Neural cell (in vitro differentiated cells): ENCODE data around the gene CEP170B. TPM values are rescaled to one million over a fixed set of nuclear protein-coding genes. Genes with fewer than 3 reads are reported as not detected.

Source experiments
- H2AFZ ChIP-seq: fragments of 200-600, 300-800 bp; sonication (generic), shearing (Covaris generic); 2 replicates; pipeline ENCODE4 v1.6.0; 2014; ENCODE audit warnings: low read depth, mild to moderate bottlenecking, antibody characterized with exemption, low read length, moderate library complexity
- H3F3A ChIP-seq: fragments of 200-600 bp; shearing (Covaris generic); 2 replicates; pipeline ENCODE4 v1.6.1; 2016; ENCODE audit warnings: mild to moderate bottlenecking, moderate library complexity, mixed read lengths, antibody characterized with exemption, low read length; ENCODE audit not compliant: insufficient read depth, poor library complexity, severe bottlenecking
- H3K27ac ChIP-seq: fragments of 200-600, 300-800 bp; sonication (generic), shearing (Covaris generic); 2 replicates; pipeline ENCODE4 v1.5.1; 2014; ENCODE audit warnings: mild to moderate bottlenecking, low read length, moderate library complexity
- H3K27me3 ChIP-seq: fragments of 300-800, 200-600 bp; sonication (generic), shearing (Covaris generic); 2 replicates; pipeline ENCODE4 v1.6.0; 2014; ENCODE audit warnings: mild to moderate bottlenecking, low read depth, low read length, moderate library complexity; ENCODE audit not compliant: insufficient read depth
- H3K36me3 ChIP-seq: fragments of 300-800, 200-600 bp; sonication (generic), shearing (Covaris generic); 2 replicates; pipeline ENCODE4 v1.5.1; 2014; ENCODE audit warnings: mild to moderate bottlenecking, antibody characterized with exemption, low read length, moderate library complexity; ENCODE audit not compliant: insufficient read depth
- H3K4me2 ChIP-seq: fragments of 300-800, 200-600 bp; sonication (generic), shearing (Covaris generic); 2 replicates; pipeline ENCODE4 v1.6.0; 2014; ENCODE audit warnings: mild to moderate bottlenecking, low read length
- H3K4me3 ChIP-seq: fragments of 300-800, 200-600 bp; sonication (generic), shearing (Covaris generic); 2 replicates; pipeline ENCODE4 v1.5.1; 2014; ENCODE audit warnings: mild to moderate bottlenecking, low read length, moderate library complexity
- H3K79me2 ChIP-seq: fragments of 200-600 bp; shearing (Covaris generic); replicated peaks from 2 replicates; pipeline ENCODE4 v1.6.0; 2014; ENCODE audit warnings: mild to moderate bottlenecking, low read length, moderate library complexity; ENCODE audit not compliant: insufficient read depth
- H3K9ac ChIP-seq: fragments of 300-800, 200-600 bp; sonication (generic), shearing (Covaris generic); 2 replicates; pipeline ENCODE4 v1.6.1; 2016; ENCODE audit warnings: mild to moderate bottlenecking, low read length, mixed read lengths
- H3K9me2 ChIP-seq: fragments of 200-600 bp; shearing (Covaris generic); 2 replicates; pipeline ENCODE4 v1.6.1; 2016; ENCODE audit warnings: mild to moderate bottlenecking, low read length, mixed read lengths; ENCODE audit not compliant: insufficient read depth
- H3K9me3 ChIP-seq: fragments of 200-600, 300-800 bp; sonication (generic), shearing (Covaris generic); 2 replicates; pipeline ENCODE4 v1.6.1; 2016; ENCODE audit warnings: mild to moderate bottlenecking, mixed run types, low read length, moderate library complexity, mixed read lengths
- H4K20me1 ChIP-seq: fragments of 200-600 bp; shearing (Covaris generic); 2 replicates; pipeline ENCODE4 v1.6.1; 2016; ENCODE audit warnings: mild to moderate bottlenecking, mixed run types; ENCODE audit not compliant: insufficient read depth
- EP300 ChIP-seq: fragments of 450-650 bp; conservative IDR thresholded peaks from 2 replicates; pipeline ENCODE4 v1.6.1; 2014; ENCODE audit warnings: antibody characterized with exemption, mild to moderate bottlenecking, moderate library complexity; ENCODE audit not compliant: poor library complexity, severe bottlenecking
- EZH2 ChIP-seq: fragments of 200-600, 300-800 bp; shearing (Covaris generic), sonication (generic); IDR thresholded peaks from 2 replicates; pipeline ENCODE4 v1.6.1; 2014; ENCODE audit warnings: antibody characterized with exemption, low read length, borderline replicate concordance, mild to moderate bottlenecking; ENCODE audit not compliant: insufficient read depth, poor library complexity, severe bottlenecking
- MXI1 ChIP-seq: fragments of 450-650 bp; conservative IDR thresholded peaks from 2 replicates; pipeline ENCODE4 v1.6.1; 2014; ENCODE audit warnings: antibody characterized with exemption, mild to moderate bottlenecking; ENCODE audit not compliant: poor library complexity, severe bottlenecking
- POLR2AphosphoS5 ChIP-seq: IDR thresholded peaks from 2 replicates; pipeline ENCODE4 v1.6.1; 2012
- RAD21 ChIP-seq: fragments of 450-650 bp; conservative IDR thresholded peaks from 2 replicates; pipeline ENCODE4 v1.6.1; 2014; ENCODE audit warnings: antibody characterized with exemption, mild to moderate bottlenecking, moderate library complexity
- SMC3 ChIP-seq: fragments of 450-650 bp; conservative IDR thresholded peaks from 2 replicates; pipeline ENCODE4 v1.6.1; 2014; ENCODE audit warnings: antibody characterized with exemption, mild to moderate bottlenecking, moderate library complexity; ENCODE audit not compliant: poor library complexity
- TAF1 ChIP-seq: IDR thresholded peaks from 2 replicates; pipeline ENCODE4 v1.6.1; 2012; ENCODE audit warnings: low read depth
- polyA plus RNA-seq: library from polyadenylated mRNA; depleted of rRNA; stranded (reverse); fragments of >200 nt; gene quantifications from 2 replicates; pipeline ENCODE4 v1.2.3, GENCODE V29; 2014
- TF ChIP-seq, protein P1 (sequence below): IDR thresholded peaks from 2 replicates; pipeline ENCODE4 v1.6.1; 2012; ENCODE audit warnings: borderline replicate concordance
- TF ChIP-seq, protein P2 (sequence below): fragments of 450-650 bp; IDR thresholded peaks from 2 replicates; pipeline ENCODE4 v1.5.1; 2014; ENCODE audit warnings: antibody characterized with exemption, mild to moderate bottlenecking, moderate library complexity; ENCODE audit not compliant: poor library complexity, severe bottlenecking

CEP170B gene
- polyA plus RNA-seq, 1 donor from 2014 or later: 11.6 TPM

DNA sequence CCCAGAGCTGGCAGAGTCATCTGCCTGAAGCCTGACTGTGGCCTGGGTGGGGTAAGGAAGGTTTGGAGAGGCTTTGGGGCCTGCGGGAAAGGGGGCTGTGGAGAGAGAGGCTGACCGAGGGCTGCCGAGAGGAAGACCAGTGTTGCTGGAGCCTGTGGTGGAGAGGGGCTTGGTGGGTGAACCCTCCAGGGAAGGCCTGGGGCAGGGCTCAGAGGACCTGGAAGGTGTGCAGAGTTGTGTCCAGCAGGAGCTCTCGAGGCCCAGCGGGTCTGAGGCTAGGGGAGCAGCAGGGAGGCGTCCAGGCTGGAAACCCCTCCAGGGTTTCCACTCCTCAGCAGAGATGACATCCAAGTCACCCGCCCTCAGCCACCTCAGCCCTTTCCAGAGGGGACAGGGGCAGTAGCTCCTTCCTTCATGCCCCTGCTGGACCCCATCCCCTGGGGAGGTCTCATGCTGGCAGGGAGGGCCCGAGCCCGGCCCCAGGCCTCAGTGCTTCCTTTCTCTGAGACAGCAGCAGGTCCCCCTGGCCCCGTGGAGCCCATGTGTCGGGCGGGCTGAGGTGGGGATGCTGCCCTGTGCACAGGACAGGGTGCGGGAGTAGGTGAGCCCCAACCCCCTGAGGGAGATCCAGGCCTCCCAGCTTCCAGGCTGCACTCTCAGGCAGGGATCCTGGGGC is 8.4 kb downstream of the CEP170B start:
- Histone ChIP-seq H3K27me3 (no peaks in the 10 kb centered on the region), H2AFZ (no peak overlapping the region), H3F3A (no peaks in the 10 kb centered on the region), H3K36me3 (peaks cover 4% of the 10 kb centered on the region), H3K9me2 (no peaks in the 10 kb centered on the region), H3K4me2 (no peak overlapping the region), H3K4me3 (no peak overlapping the region), H3K9ac (no peak overlapping the region), H3K9me3 (no peaks in the 10 kb centered on the region), H3K27ac (no peak overlapping the region), H3K79me2 (no peaks in the 10 kb centered on the region), H4K20me1 (no peaks in the 10 kb centered on the region)
- no peak for TF ChIP-seq EP300
- TF ChIP-seq MXI1: no peak
- TF ChIP-seq, protein P1, sequence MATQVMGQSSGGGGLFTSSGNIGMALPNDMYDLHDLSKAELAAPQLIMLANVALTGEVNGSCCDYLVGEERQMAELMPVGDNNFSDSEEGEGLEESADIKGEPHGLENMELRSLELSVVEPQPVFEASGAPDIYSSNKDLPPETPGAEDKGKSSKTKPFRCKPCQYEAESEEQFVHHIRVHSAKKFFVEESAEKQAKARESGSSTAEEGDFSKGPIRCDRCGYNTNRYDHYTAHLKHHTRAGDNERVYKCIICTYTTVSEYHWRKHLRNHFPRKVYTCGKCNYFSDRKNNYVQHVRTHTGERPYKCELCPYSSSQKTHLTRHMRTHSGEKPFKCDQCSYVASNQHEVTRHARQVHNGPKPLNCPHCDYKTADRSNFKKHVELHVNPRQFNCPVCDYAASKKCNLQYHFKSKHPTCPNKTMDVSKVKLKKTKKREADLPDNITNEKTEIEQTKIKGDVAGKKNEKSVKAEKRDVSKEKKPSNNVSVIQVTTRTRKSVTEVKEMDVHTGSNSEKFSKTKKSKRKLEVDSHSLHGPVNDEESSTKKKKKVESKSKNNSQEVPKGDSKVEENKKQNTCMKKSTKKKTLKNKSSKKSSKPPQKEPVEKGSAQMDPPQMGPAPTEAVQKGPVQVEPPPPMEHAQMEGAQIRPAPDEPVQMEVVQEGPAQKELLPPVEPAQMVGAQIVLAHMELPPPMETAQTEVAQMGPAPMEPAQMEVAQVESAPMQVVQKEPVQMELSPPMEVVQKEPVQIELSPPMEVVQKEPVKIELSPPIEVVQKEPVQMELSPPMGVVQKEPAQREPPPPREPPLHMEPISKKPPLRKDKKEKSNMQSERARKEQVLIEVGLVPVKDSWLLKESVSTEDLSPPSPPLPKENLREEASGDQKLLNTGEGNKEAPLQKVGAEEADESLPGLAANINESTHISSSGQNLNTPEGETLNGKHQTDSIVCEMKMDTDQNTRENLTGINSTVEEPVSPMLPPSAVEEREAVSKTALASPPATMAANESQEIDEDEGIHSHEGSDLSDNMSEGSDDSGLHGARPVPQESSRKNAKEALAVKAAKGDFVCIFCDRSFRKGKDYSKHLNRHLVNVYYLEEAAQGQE: no peak
- TF ChIP-seq POLR2AphosphoS5: no peak

DNA sequence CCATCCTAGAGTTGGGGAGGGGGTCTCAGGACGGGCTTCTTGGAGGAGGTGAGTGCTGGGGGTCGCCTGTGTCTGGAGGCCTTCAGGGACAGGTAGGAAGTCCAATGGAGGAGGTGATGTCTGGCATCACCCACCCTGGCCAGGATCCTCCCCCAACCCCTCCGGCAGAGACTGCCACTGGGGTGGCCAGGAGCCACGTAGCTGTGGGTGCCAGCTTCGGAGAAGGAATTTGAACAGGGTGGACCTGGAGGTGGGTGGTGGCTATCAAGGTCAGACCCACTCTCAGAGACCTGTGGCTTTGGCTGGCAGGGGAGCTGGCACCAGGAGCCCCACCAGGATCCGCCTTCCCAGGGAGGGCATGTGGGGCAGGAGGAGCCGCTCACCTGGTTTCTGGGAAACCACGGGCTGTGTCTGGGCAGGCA is 9.1 kb downstream of the CEP170B start:
- Histone ChIP-seq H3K4me2 (no peak overlapping the region), H3F3A (no peaks in the 10 kb centered on the region), H3K9me2 (no peaks in the 10 kb centered on the region), H3K27ac (no peak overlapping the region), H3K9me3 (no peaks in the 10 kb centered on the region), H3K4me3 (no peak overlapping the region), H3K9ac (no peak overlapping the region), H4K20me1 (no peaks in the 10 kb centered on the region), H3K79me2 (no peaks in the 10 kb centered on the region), H3K27me3 (no peaks in the 10 kb centered on the region), H3K36me3 (peaks cover 5% of the 10 kb centered on the region), H2AFZ (no peak overlapping the region)
- TF ChIP-seq SMC3 (no peak), POLR2AphosphoS5 (no peak), EP300 (no peak), MXI1 (no peak), EZH2 (no peak), RAD21 (no peak), TAF1 (no peak)
- TF ChIP-seq, protein P1: no peak
- TF ChIP-seq, protein P2, sequence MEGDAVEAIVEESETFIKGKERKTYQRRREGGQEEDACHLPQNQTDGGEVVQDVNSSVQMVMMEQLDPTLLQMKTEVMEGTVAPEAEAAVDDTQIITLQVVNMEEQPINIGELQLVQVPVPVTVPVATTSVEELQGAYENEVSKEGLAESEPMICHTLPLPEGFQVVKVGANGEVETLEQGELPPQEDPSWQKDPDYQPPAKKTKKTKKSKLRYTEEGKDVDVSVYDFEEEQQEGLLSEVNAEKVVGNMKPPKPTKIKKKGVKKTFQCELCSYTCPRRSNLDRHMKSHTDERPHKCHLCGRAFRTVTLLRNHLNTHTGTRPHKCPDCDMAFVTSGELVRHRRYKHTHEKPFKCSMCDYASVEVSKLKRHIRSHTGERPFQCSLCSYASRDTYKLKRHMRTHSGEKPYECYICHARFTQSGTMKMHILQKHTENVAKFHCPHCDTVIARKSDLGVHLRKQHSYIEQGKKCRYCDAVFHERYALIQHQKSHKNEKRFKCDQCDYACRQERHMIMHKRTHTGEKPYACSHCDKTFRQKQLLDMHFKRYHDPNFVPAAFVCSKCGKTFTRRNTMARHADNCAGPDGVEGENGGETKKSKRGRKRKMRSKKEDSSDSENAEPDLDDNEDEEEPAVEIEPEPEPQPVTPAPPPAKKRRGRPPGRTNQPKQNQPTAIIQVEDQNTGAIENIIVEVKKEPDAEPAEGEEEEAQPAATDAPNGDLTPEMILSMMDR: no peak
